Kidney (tissue), 14 donors: Measurements from ENCODE around the gene UBA52. TPM values are rescaled to one million over a fixed set of nuclear protein-coding genes. Genes with fewer than 3 reads are reported as not detected.

ENCODE experiments used
- DNase-seq, 5 donors: peaks; one replicate each; pipeline ENCODE4 v3.0.0-alpha.2; 2013 to 2020
- FAIRE-seq: peaks from 2 replicates; lab custom pipeline; 2012; peaks lifted over from hg19 to GRCh38; lab: Jason Lieb, UNC
- H3K27ac ChIP-seq, 2 donors: one replicate each; pipeline ENCODE4 v1.7.0; 2013; ENCODE audit warnings: low read depth in 2 of 2, low read length in 2 of 2, inconsistent platforms in 1 of 2
- H3K27me3 ChIP-seq: one replicate; pipeline ENCODE4 v1.7.1; 2013; ENCODE audit warnings: low read length, inconsistent platforms; ENCODE audit not compliant: control insufficient read depth, insufficient read depth
- H3K36me3 ChIP-seq, 3 donors: one replicate each; pipeline versions ENCODE4 v1.7.0 to v1.7.1; 2013; ENCODE audit warnings: low read length in 3 of 3, control low read depth in 1 of 3, inconsistent platforms in 1 of 3; ENCODE audit not compliant: insufficient read depth in 3 of 3, control insufficient read depth in 2 of 3
- H3K4me1 ChIP-seq, 3 donors: one replicate each; pipeline versions ENCODE4 v1.7.0 to v1.7.1; 2013; ENCODE audit warnings: low read length in 3 of 3, inconsistent platforms in 1 of 3, low read depth in 1 of 3; ENCODE audit not compliant: control insufficient read depth in 2 of 3, insufficient read depth in 2 of 3
- H3K4me3 ChIP-seq, 3 donors: one replicate each; pipeline versions ENCODE4 v1.7.0 to v1.8.1; 2013; ENCODE audit warnings: low read length in 3 of 3, control low read depth in 1 of 3, inconsistent platforms in 1 of 3
- H3K9ac ChIP-seq, 3 donors: one replicate each; pipeline versions ENCODE4 v1.7.0 to v1.7.1; 2013; ENCODE audit warnings: low read length in 3 of 3, control low read depth in 1 of 3, inconsistent platforms in 1 of 3
- H3K9me3 ChIP-seq, 3 donors: one replicate each; pipeline versions ENCODE4 v1.7.0 to v1.7.1; 2013; ENCODE audit warnings: low read length in 3 of 3, control low read depth in 1 of 3, inconsistent platforms in 1 of 3; ENCODE audit not compliant: control insufficient read depth in 2 of 3, insufficient read depth in 1 of 3
- intact Hi-C: fragments of 100-400 bp; cut with DNase I; formaldehyde crosslinking; loops from one replicate; pipeline ENCODE4 v1.11.1; 2022
- polyA plus RNA-seq: library from polyadenylated mRNA; stranded (reverse); fragments of 350-450 nt; fragmentation: Illumina TruSeq; extraction: RNeasy Lipid Tissue Mini Kit (QIAGEN cat#74804); gene quantifications from one replicate; pipeline ENCODE4 v1.2.3, GENCODE V29; 2014; ENCODE audit warnings: low read depth, low replicate concordance; ENCODE audit not compliant: insufficient read depth
- total RNA-seq: library from RNA; stranded (reverse); fragmentation: NEBNext Ultra II Directional; extraction: Animal tissue kit (Norgen Biotek cat#: 25700); gene quantifications from one replicate; pipeline ENCODE4 v1.2.1, GENCODE V29; 2021
- TF ChIP-seq, protein P1 (sequence below): IDR thresholded peaks from 3 replicates; pipeline ENCODE4 v1.5.1; 2012; ENCODE audit warnings: mild to moderate bottlenecking, moderate library complexity, borderline replicate concordance; ENCODE audit not compliant: insufficient read depth; ENCODE audit errors: extremely low read depth
- donor health status: control.
- donor health status: control.
- donor health status: control.
- donor health status: control.
- donor health status: control.
- donor health status: DM: yes; HTN: yes; CAD: no.
- donor health status: Normal renal cell carcinoma (clear cell type).

UBA52 gene
- total and polyA plus RNA-seq, 2 donors from 2014 or later, result 828 to 1,481 TPM

DNA sequence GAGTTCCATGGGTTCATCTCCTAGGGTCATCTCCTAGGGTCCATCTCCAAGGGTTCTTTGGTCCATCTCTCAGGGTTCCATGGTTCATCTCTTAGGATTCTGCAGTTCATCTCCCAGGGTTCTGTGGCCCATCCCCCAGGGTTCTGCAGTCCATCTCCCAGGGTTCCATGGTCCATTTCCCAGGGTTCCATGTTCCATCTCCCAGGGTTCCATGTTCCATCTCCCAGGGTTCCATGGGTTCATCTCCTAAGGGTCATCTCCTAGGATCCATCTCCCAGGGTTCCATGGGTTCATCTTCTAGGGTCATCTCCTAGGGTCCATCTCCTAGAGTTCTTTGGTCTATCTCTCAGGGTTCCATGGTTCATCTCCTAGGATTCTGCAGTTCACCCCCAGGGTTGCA is 45.9 kb downstream of the UBA52 start:
- Histone ChIP-seq H3K4me1 (peaks cover 0 to 2% (median 0%) of the 10 kb centered on the region in 3 donors), H3K27ac (no peak overlapping the region), H3K9ac (no peak overlapping the region), H3K27me3 (peaks cover 4% of the 10 kb centered on the region), H3K36me3 (no peaks in the 10 kb centered on the region), H3K9me3 (no peaks in the 10 kb centered on the region), H3K4me3 (no peak overlapping the region)
- FAIRE-seq (no peak), DNase-seq (no peak)
- TF ChIP-seq, protein P1, sequence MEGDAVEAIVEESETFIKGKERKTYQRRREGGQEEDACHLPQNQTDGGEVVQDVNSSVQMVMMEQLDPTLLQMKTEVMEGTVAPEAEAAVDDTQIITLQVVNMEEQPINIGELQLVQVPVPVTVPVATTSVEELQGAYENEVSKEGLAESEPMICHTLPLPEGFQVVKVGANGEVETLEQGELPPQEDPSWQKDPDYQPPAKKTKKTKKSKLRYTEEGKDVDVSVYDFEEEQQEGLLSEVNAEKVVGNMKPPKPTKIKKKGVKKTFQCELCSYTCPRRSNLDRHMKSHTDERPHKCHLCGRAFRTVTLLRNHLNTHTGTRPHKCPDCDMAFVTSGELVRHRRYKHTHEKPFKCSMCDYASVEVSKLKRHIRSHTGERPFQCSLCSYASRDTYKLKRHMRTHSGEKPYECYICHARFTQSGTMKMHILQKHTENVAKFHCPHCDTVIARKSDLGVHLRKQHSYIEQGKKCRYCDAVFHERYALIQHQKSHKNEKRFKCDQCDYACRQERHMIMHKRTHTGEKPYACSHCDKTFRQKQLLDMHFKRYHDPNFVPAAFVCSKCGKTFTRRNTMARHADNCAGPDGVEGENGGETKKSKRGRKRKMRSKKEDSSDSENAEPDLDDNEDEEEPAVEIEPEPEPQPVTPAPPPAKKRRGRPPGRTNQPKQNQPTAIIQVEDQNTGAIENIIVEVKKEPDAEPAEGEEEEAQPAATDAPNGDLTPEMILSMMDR, result no peak
- intact Hi-C loops, result no loop called here

DNA sequence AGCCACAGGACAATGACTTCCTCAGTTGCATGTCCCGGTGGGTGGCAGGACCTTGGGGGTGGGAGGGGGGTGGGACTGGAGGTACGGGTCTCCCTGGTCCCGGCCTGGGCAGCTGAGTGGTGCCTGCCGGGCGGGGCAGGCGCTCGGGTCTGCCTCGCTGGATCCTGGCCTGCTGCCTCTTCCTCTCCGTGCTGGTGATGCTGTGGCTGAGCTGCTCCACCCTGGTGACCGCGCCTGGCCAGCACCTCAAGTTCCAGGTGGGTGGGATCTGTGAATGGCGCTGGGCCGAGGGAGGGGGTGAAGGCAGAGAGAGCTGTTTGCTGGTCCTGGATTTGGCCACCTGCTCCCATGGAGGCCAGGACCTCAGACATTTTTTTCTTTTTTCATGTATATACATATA is 46.6 kb downstream of the UBA52 start:
- FAIRE-seq (no peak), DNase-seq (no peak)
- H3K9ac ChIP-seq, result no peak overlapping the region
- H3K4me3 ChIP-seq, result no peak overlapping the region
- no peak overlapping the region for H3K27ac ChIP-seq
- H3K4me1 ChIP-seq, result no peaks in the 10 kb centered on the region
- intact Hi-C loops, result no loop called here
- H3K36me3 ChIP-seq, result no peaks in the 10 kb centered on the region
- H3K27me3 ChIP-seq, result peaks cover 3% of the 10 kb centered on the region
- no peaks in the 10 kb centered on the region for H3K9me3 ChIP-seq
- TF ChIP-seq, protein P1, result no peak

DNA sequence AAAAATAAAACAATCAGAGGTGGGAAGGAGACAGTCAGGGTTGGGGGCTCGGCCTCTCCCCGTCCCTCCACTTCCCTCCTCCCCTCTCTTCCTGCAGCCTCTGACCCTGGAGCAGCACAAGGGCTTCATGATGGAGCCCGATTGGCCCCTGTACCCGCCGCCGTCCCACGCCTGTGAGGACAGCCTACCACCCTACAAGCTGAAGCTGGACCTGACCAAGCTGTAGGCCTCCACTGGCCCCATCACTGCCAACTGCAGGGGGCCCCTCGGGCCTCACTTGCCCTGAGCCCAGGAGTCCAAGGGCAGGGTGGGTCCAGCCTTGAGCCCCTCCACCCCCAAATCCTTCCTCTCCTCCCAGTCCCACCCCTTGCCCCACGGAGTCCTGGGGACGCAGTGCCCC is 48.7 kb downstream of the UBA52 start:
- Histone ChIP-seq H3K27ac (no peak overlapping the region), H3K27me3 (no peaks in the 10 kb centered on the region), H3K9ac (no peak overlapping the region), H3K4me3 (no peak overlapping the region), H3K9me3 (no peaks in the 10 kb centered on the region), H3K36me3 (no peaks in the 10 kb centered on the region), H3K4me1 (no peaks in the 10 kb centered on the region)
- TF ChIP-seq, protein P1, result no peak
- DNase-seq, result no peak
- intact Hi-C loops, result no loop called here
- FAIRE-seq, result no peak

DNA sequence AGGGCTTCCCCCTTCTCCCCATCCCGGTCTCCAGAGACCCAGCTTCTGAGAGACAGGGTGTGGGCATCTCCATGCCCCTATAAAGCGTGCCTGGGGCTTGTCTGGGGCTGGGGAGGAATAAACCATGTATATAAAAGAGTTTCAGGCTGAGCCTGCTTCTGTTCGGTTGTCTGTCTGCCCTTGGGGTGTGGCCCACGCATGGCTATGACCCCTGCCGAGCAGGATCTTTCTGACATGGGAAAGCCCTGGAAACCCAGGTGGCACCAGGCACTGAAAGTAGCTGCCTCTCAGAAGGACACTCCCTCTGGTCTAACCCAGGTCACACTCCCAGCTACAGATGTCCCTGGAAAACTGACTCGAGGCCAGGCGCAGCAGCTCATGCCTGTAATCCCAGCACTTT is 49.2 kb downstream of the UBA52 start:
- H3K4me3 ChIP-seq, result no peak overlapping the region
- FAIRE-seq, result no peak
- H3K4me1 ChIP-seq, result no peaks in the 10 kb centered on the region
- DNase-seq, result no peak
- intact Hi-C loops, result no loop called here
- no peaks in the 10 kb centered on the region for H3K36me3 ChIP-seq
- H3K27me3 ChIP-seq, result no peaks in the 10 kb centered on the region
- no peak overlapping the region for H3K9ac ChIP-seq
- H3K9me3 ChIP-seq, result no peaks in the 10 kb centered on the region
- TF ChIP-seq, protein P1, result no peak
- no peak overlapping the region for H3K27ac ChIP-seq
